Measurements from ENCODE around the gene APOF.

DNA sequence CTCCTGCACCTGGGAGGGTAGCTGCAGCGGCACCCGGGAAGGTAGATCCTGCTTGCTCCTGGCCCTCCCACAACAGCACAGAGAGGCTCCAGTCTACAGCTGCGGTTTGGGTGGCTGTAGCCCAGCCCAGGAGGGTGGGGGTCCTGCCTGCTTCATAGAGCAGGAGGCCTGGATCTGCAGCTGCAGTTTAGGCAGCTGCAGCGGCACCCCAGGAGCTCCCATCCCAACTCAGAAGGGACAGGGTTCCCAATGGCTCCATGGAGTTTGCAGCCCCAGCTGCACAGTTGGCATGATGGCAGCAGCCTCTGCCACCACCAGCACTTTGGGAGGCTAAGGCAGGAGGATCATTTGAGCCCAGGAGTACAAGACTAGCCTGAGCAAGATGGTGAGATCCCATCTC lies 48.1 kb upstream of the APOF start:
- TF ChIP-seq, protein P1, sequence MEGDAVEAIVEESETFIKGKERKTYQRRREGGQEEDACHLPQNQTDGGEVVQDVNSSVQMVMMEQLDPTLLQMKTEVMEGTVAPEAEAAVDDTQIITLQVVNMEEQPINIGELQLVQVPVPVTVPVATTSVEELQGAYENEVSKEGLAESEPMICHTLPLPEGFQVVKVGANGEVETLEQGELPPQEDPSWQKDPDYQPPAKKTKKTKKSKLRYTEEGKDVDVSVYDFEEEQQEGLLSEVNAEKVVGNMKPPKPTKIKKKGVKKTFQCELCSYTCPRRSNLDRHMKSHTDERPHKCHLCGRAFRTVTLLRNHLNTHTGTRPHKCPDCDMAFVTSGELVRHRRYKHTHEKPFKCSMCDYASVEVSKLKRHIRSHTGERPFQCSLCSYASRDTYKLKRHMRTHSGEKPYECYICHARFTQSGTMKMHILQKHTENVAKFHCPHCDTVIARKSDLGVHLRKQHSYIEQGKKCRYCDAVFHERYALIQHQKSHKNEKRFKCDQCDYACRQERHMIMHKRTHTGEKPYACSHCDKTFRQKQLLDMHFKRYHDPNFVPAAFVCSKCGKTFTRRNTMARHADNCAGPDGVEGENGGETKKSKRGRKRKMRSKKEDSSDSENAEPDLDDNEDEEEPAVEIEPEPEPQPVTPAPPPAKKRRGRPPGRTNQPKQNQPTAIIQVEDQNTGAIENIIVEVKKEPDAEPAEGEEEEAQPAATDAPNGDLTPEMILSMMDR (IDR thresholded peaks at IDR 0.05) = no peak
- no peak for TF ChIP-seq RCOR1 (IDR thresholded peaks at IDR 0.05; ENCODE audit: low read depth, low read length)
- no peak for TF ChIP-seq CEBPB (IDR thresholded peaks at IDR 0.05)
- no peak for TF ChIP-seq POLR2A (IDR thresholded peaks at IDR 0.05; ENCODE audit: low read length)
- no peak for TF ChIP-seq SREBF2 (IDR thresholded peaks at IDR 0.05)
